ENCODE measurements around the gene SLBP.

SLBP gene

GRCh38 chr4:1678244-1678643 lies 33.9 kb downstream of the SLBP start:
- H3K79me1 ChIP-seq (replicated peaks; ENCODE audit: low read length, poor library complexity, severe bottlenecking): peaks cover 6% of the 10 kb centered on the region
- H2AFZ ChIP-seq (ENCODE audit: low read depth, low read length): no peak overlapping the region
- peaks cover 0 to 4% of the 10 kb centered on the region in 2 experiments for H3K27me3 ChIP-seq (ENCODE audit: control insufficient read depth in 1 of 2, insufficient read depth in 1 of 2, low read length in 2 of 2)
- H2BK15ac ChIP-seq (ENCODE audit: low read depth, poor library complexity, severe bottlenecking): no peak overlapping the region
- H2AK5ac ChIP-seq (ENCODE audit: low read length, severe bottlenecking): no peak overlapping the region
- no peak overlapping the region for H3K4ac ChIP-seq (ENCODE audit: low read depth in 1 of 2, low read length in 2 of 2)
- H4K91ac ChIP-seq (ENCODE audit: low read length): no peak overlapping the region
- H3K36me3 ChIP-seq (ENCODE audit: control insufficient read depth in 1 of 2, insufficient read depth in 2 of 2, low read depth in 1 of 2, low read length in 2 of 2): peaks cover 0 to 3% of the 10 kb centered on the region in 2 experiments
- no peak overlapping the region for H2BK120ac ChIP-seq (ENCODE audit: low read depth, low read length)
- H2BK5ac ChIP-seq (ENCODE audit: low read depth, low read length, poor library complexity, severe bottlenecking): no peak overlapping the region
- no peak overlapping the region for H3K14ac ChIP-seq (ENCODE audit: low read length in 2 of 2)
- H4K8ac ChIP-seq (ENCODE audit: low read length): no peak overlapping the region
- peaks cover 3% of the 10 kb centered on the region for H3K4me1 ChIP-seq (ENCODE audit: control insufficient read depth, insufficient read depth, low read depth, low read length)
- no peak overlapping the region for H3K4me2 ChIP-seq (ENCODE audit: low read length, poor library complexity, severe bottlenecking)
- no peak overlapping the region for H3K18ac ChIP-seq (ENCODE audit: low read depth in 1 of 2, low read length in 2 of 2)
- H2BK12ac ChIP-seq (ENCODE audit: low read length in 2 of 2): no peak overlapping the region
- DNase-seq: no peak
- H3K9me3 ChIP-seq (ENCODE audit: control insufficient read depth, low read length): no peaks in the 10 kb centered on the region
- H3K23ac ChIP-seq (ENCODE audit: low read length in 2 of 2): no peak overlapping the region
- no peak overlapping the region for H3K9ac ChIP-seq (ENCODE audit: low read length)
- H3K4me3 ChIP-seq (ENCODE audit: insufficient read depth in 1 of 2, low read depth in 1 of 2, low read length in 2 of 2): no peak overlapping the region
- no peak overlapping the region for H3K27ac ChIP-seq (ENCODE audit: low read length, poor library complexity, severe bottlenecking)
- 85% methylated on average over 5 of the region's 5 CpGs for WGBS

- no peak overlapping the region for H4K8ac ChIP-seq (ENCODE audit: low read length)
- no peak overlapping the region for H3K27ac ChIP-seq (ENCODE audit: low read length, poor library complexity, severe bottlenecking)
- no peak overlapping the region for H3K4ac ChIP-seq (ENCODE audit: low read depth in 1 of 2, low read length in 2 of 2)
These were observed 35.3 kb downstream of the SLBP start for GRCh38 chr4:1676605-1677525.

GRCh38 chr4:1675802-1676137 lies 36.3 kb downstream of the SLBP start:
- peaks cover 0 to 4% of the 10 kb centered on the region in 2 experiments for H3K27me3 ChIP-seq (ENCODE audit: control insufficient read depth in 1 of 2, insufficient read depth in 1 of 2, low read length in 2 of 2)
- DNase-seq: no peak
- no peak overlapping the region for H3K4me2 ChIP-seq (ENCODE audit: low read length, poor library complexity, severe bottlenecking)
- H2BK120ac ChIP-seq (ENCODE audit: low read depth, low read length): no peak overlapping the region
- WGBS: 78% methylated on average over 10 of the region's 10 CpGs
- no peak overlapping the region for H3K9ac ChIP-seq (ENCODE audit: low read length)
- no peak overlapping the region for H2BK15ac ChIP-seq (ENCODE audit: low read depth, poor library complexity, severe bottlenecking)
- no peak overlapping the region for H2BK5ac ChIP-seq (ENCODE audit: low read depth, low read length, poor library complexity, severe bottlenecking)
- H3K36me3 ChIP-seq (ENCODE audit: control insufficient read depth in 1 of 2, insufficient read depth in 2 of 2, low read depth in 1 of 2, low read length in 2 of 2): peaks cover 0 to 7% of the 10 kb centered on the region in 2 experiments
- H2AK5ac ChIP-seq (ENCODE audit: low read length, severe bottlenecking): no peak overlapping the region
- H3K4me3 ChIP-seq (ENCODE audit: insufficient read depth in 1 of 2, low read depth in 1 of 2, low read length in 2 of 2): no peak overlapping the region
- H3K4ac ChIP-seq (ENCODE audit: low read depth in 1 of 2, low read length in 2 of 2): no peak overlapping the region
- H4K91ac ChIP-seq (ENCODE audit: low read length): no peak overlapping the region
- H3K14ac ChIP-seq (ENCODE audit: low read length in 2 of 2): no peak overlapping the region
- no peaks in the 10 kb centered on the region for H3K9me3 ChIP-seq (ENCODE audit: control insufficient read depth, low read length)
- no peak overlapping the region for H3K23ac ChIP-seq (ENCODE audit: low read length in 2 of 2)
- H4K8ac ChIP-seq (ENCODE audit: low read length): no peak overlapping the region
- H3K18ac ChIP-seq (ENCODE audit: low read depth in 1 of 2, low read length in 2 of 2): no peak overlapping the region
- no peak overlapping the region for H3K27ac ChIP-seq (ENCODE audit: low read length, poor library complexity, severe bottlenecking)
- no peak overlapping the region for H2BK12ac ChIP-seq (ENCODE audit: low read length in 2 of 2)
- peaks cover 3% of the 10 kb centered on the region for H3K79me1 ChIP-seq (replicated peaks; ENCODE audit: low read length, poor library complexity, severe bottlenecking)
- no peak overlapping the region for H2AFZ ChIP-seq (ENCODE audit: low read depth, low read length)
- no peaks in the 10 kb centered on the region for H3K4me1 ChIP-seq (ENCODE audit: control insufficient read depth, insufficient read depth, low read depth, low read length)

More at GRCh38 chr4:1676605-1677525, 35.3 kb downstream of the SLBP start:
- Histone ChIP-seq H3K4me3 (ENCODE audit: insufficient read depth in 1 of 2, low read depth in 1 of 2, low read length in 2 of 2) (no peak overlapping the region), H3K36me3 (ENCODE audit: control insufficient read depth in 1 of 2, insufficient read depth in 2 of 2, low read depth in 1 of 2, low read length in 2 of 2) (peaks cover 0 to 3% of the 10 kb centered on the region in 2 experiments), H3K18ac (ENCODE audit: low read depth in 1 of 2, low read length in 2 of 2) (no peak overlapping the region), H2BK120ac (ENCODE audit: low read depth, low read length) (no peak overlapping the region), H3K9ac (ENCODE audit: low read length) (no peak overlapping the region), H3K79me1 (replicated peaks; ENCODE audit: low read length, poor library complexity, severe bottlenecking) (peaks cover 6% of the 10 kb centered on the region), H3K14ac (ENCODE audit: low read length in 2 of 2) (no peak overlapping the region), H3K4me2 (ENCODE audit: low read length, poor library complexity, severe bottlenecking) (no peak overlapping the region), H4K91ac (ENCODE audit: low read length) (no peak overlapping the region), H2AFZ (ENCODE audit: low read depth, low read length) (no peak overlapping the region), H2BK5ac (ENCODE audit: low read depth, low read length, poor library complexity, severe bottlenecking) (no peak overlapping the region), H2BK12ac (ENCODE audit: low read length in 2 of 2) (no peak overlapping the region), H3K23ac (ENCODE audit: low read length in 2 of 2) (no peak overlapping the region), H3K27me3 (ENCODE audit: control insufficient read depth in 1 of 2, insufficient read depth in 1 of 2, low read length in 2 of 2) (peaks cover 0 to 4% of the 10 kb centered on the region in 2 experiments), H2AK5ac (ENCODE audit: low read length, severe bottlenecking) (no peak overlapping the region), H3K4me1 (ENCODE audit: control insufficient read depth, insufficient read depth, low read depth, low read length) (no peaks in the 10 kb centered on the region), H3K9me3 (ENCODE audit: control insufficient read depth, low read length) (no peaks in the 10 kb centered on the region), H2BK15ac (ENCODE audit: low read depth, poor library complexity, severe bottlenecking) (no peak overlapping the region)
- 88% methylated on average over 25 of the region's 25 CpGs for WGBS
- no peak for DNase-seq

GRCh38 chr4:1675136-1675801 lies 36.9 kb downstream of the SLBP start:
- H3K4me1 ChIP-seq (ENCODE audit: control insufficient read depth, insufficient read depth, low read depth, low read length): no peaks in the 10 kb centered on the region
- H3K36me3 ChIP-seq (ENCODE audit: control insufficient read depth in 1 of 2, insufficient read depth in 2 of 2, low read depth in 1 of 2, low read length in 2 of 2): peaks cover 0 to 11% of the 10 kb centered on the region in 2 experiments
- no peak overlapping the region for H3K9ac ChIP-seq (ENCODE audit: low read length)
- no peak overlapping the region for H3K23ac ChIP-seq (ENCODE audit: low read length in 2 of 2)
- no peak overlapping the region for H3K27ac ChIP-seq (ENCODE audit: low read length, poor library complexity, severe bottlenecking)
- H3K4me3 ChIP-seq (ENCODE audit: insufficient read depth in 1 of 2, low read depth in 1 of 2, low read length in 2 of 2): no peak overlapping the region
- DNase-seq: no peak
- no peak overlapping the region for H4K91ac ChIP-seq (ENCODE audit: low read length)
- no peak overlapping the region for H2BK120ac ChIP-seq (ENCODE audit: low read depth, low read length)
- H3K27me3 ChIP-seq (ENCODE audit: control insufficient read depth in 1 of 2, insufficient read depth in 1 of 2, low read length in 2 of 2): peaks cover 0 to 4% of the 10 kb centered on the region in 2 experiments
- WGBS: 83% methylated on average over 19 of the region's 19 CpGs
- H3K4ac ChIP-seq (ENCODE audit: low read depth in 1 of 2, low read length in 2 of 2): no peak overlapping the region
- no peak overlapping the region for H2BK12ac ChIP-seq (ENCODE audit: low read length in 2 of 2)
- no peak overlapping the region for H3K18ac ChIP-seq (ENCODE audit: low read depth in 1 of 2, low read length in 2 of 2)
- H2AFZ ChIP-seq (ENCODE audit: low read depth, low read length): no peak overlapping the region
- H2AK5ac ChIP-seq (ENCODE audit: low read length, severe bottlenecking): no peak overlapping the region
- no peaks in the 10 kb centered on the region for H3K9me3 ChIP-seq (ENCODE audit: control insufficient read depth, low read length)
- H2BK15ac ChIP-seq (ENCODE audit: low read depth, poor library complexity, severe bottlenecking): no peak overlapping the region
- no peak overlapping the region for H4K8ac ChIP-seq (ENCODE audit: low read length)
- no peak overlapping the region for H3K14ac ChIP-seq (ENCODE audit: low read length in 2 of 2)
- no peak overlapping the region for H2BK5ac ChIP-seq (ENCODE audit: low read depth, low read length, poor library complexity, severe bottlenecking)
- H3K79me1 ChIP-seq (replicated peaks; ENCODE audit: low read length, poor library complexity, severe bottlenecking): peaks cover 3% of the 10 kb centered on the region
- H3K4me2 ChIP-seq (ENCODE audit: low read length, poor library complexity, severe bottlenecking): no peak overlapping the region
